Measurements from ENCODE around the gene GRAMD1B.
A peak's percentile ranks its signal among the peaks of the same experiment; 100 is the strongest.
"Not testable (repeated sequence)": the region's sequence is repeated elsewhere in the genome, so short reads cannot be mapped to it uniquely, and the experiment has no call there.

GRAMD1B gene

GRCh38 chr11:123451183-123451781 is 21.2 kb downstream of the GRAMD1B start:
- no peak for DNase-seq
- TF ChIP-seq, protein P1, sequence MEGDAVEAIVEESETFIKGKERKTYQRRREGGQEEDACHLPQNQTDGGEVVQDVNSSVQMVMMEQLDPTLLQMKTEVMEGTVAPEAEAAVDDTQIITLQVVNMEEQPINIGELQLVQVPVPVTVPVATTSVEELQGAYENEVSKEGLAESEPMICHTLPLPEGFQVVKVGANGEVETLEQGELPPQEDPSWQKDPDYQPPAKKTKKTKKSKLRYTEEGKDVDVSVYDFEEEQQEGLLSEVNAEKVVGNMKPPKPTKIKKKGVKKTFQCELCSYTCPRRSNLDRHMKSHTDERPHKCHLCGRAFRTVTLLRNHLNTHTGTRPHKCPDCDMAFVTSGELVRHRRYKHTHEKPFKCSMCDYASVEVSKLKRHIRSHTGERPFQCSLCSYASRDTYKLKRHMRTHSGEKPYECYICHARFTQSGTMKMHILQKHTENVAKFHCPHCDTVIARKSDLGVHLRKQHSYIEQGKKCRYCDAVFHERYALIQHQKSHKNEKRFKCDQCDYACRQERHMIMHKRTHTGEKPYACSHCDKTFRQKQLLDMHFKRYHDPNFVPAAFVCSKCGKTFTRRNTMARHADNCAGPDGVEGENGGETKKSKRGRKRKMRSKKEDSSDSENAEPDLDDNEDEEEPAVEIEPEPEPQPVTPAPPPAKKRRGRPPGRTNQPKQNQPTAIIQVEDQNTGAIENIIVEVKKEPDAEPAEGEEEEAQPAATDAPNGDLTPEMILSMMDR (IDR thresholded peaks at IDR 0.05), result no peak
- peaks cover 31% of the 10 kb centered on the region for H3K4me1 Mint-ChIP-seq
- no peak overlapping the region for H3K27ac Mint-ChIP-seq
- H3K4me3 Mint-ChIP-seq, result no peak overlapping the region
- no peaks in the 10 kb centered on the region for H3K9me3 Mint-ChIP-seq
- peaks cover 14% of the 10 kb centered on the region for H3K27me3 Mint-ChIP-seq (ENCODE audit: low read depth, poor library complexity)
- no peaks in the 10 kb centered on the region for H3K36me3 Mint-ChIP-seq (ENCODE audit: low read depth)

DNA sequence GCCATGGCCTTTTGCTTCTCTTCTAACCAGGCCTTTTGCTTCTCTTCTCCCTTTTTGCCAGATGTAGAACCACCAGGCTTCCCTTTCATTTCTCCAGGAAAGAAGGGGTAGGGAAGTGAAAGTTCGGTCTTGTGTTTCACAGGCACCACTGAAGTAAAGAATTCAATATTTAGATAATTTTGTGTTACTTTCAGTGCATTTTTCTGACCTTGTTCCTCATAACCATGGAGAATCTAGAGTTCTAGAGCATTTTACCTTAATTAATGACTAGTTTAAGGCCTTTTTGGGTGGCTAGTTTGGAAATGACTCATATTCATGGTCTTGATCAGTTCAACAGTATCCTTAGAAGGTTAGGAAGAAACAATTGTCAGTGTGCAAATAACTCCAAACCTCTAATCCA is 22.7 kb downstream of the GRAMD1B start:
- H3K9me3 Mint-ChIP-seq, result no peaks in the 10 kb centered on the region
- no peak overlapping the region for H3K4me3 Mint-ChIP-seq
- no peak overlapping the region for H3K27ac Mint-ChIP-seq
- H3K4me1 Mint-ChIP-seq, result peaks cover 16% of the 10 kb centered on the region
- DNase-seq, result no peak
- H3K27me3 Mint-ChIP-seq (ENCODE audit: low read depth, poor library complexity), result peaks cover 8% of the 10 kb centered on the region
- peaks cover 1% of the 10 kb centered on the region for H3K36me3 Mint-ChIP-seq (ENCODE audit: low read depth)
- TF ChIP-seq, protein P1 (IDR thresholded peaks at IDR 0.05), result no peak

- DNase-seq, result no peak
- Mint-ChIP-seq H3K4me3 (no peak overlapping the region), H3K27me3 (ENCODE audit: low read depth, poor library complexity) (peaks cover 5% of the 10 kb centered on the region), H3K4me1 (peaks cover 8% of the 10 kb centered on the region), H3K9me3 (no peaks in the 10 kb centered on the region), H3K36me3 (ENCODE audit: low read depth) (peaks cover 12% of the 10 kb centered on the region), H3K27ac (peak overlapping the region; percentile 31)
- TF ChIP-seq, protein P1 (IDR thresholded peaks at IDR 0.05), result no peak
Measured at GRCh38 chr11:123454060-123454651, 24.1 kb downstream of the GRAMD1B start.

- H3K27me3 Mint-ChIP-seq (ENCODE audit: low read depth, poor library complexity), result peaks cover 5% of the 10 kb centered on the region
- no peak overlapping the region for H3K27ac Mint-ChIP-seq
- no peaks in the 10 kb centered on the region for H3K9me3 Mint-ChIP-seq
- peaks cover 8% of the 10 kb centered on the region for H3K4me1 Mint-ChIP-seq
- TF ChIP-seq, protein P1 (IDR thresholded peaks at IDR 0.05), result no peak
- no peak overlapping the region for H3K4me3 Mint-ChIP-seq
- DNase-seq, result no peak
- H3K36me3 Mint-ChIP-seq (ENCODE audit: low read depth), result peaks cover 12% of the 10 kb centered on the region
Measured at GRCh38 chr11:123454796-123455195, 24.7 kb downstream of the GRAMD1B start.

DNA sequence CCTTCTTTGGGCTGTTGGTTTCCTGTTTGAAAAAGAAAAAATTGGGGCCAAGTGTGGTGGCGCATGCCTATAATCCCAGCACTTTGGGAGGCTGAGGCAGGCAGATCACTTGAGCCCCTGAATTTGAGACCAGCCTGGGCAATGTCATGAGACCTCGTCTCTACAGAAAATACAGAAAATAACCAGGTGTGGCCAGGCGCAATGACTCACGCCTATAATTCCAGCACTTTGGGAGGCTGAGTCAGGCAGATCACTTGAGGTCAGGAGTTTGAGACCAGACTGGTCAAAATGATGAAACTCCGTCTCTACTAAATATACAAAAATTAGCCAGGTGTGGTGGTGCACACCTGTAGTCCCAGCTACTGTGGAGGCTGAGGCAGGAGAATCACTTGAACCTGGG is 26.4 kb downstream of the GRAMD1B start:
- not testable (repeated sequence) for H3K4me1 Mint-ChIP-seq

DNA sequence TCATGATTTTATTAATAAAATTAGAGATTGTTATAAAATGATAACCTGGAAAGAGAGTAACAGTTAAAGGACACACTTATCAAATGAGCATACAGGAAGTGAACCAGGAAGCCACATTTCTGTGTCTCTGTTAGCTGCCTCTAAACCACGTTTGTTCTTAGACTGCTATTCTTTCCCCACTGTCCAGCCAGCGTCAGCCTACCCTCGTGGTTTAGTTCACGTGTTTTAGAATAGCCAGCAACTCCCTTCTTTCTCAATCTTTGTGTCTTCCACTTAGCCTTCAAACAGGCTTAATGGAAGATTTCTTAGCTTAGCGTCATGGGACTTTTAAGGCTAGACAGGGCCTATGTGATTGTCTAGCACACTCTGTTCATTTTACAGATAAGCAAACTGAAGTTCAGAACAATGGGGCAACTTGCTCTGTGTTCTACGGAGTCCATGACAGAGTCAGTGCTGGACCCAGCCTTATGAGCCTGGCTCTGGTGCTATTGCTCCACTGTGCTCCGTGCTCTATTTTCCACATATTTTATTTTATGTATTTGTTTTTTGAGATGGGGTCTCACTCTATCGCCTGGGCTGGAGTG is 27.2 kb downstream of the GRAMD1B start:
- TF ChIP-seq, protein P1 (IDR thresholded peaks at IDR 0.05), result no peak
- peaks cover 8% of the 10 kb centered on the region for H3K4me1 Mint-ChIP-seq
- H3K9me3 Mint-ChIP-seq, result no peaks in the 10 kb centered on the region
- no peak overlapping the region for H3K4me3 Mint-ChIP-seq
- DNase-seq, result no peak
- H3K36me3 Mint-ChIP-seq (ENCODE audit: low read depth), result peaks cover 12% of the 10 kb centered on the region
- H3K27ac Mint-ChIP-seq, result no peak overlapping the region
- H3K27me3 Mint-ChIP-seq (ENCODE audit: low read depth, poor library complexity), result no peaks in the 10 kb centered on the region

More for the DNA sequence above, 26.4 kb downstream of the GRAMD1B start:
- H3K9me3 Mint-ChIP-seq; H3K27ac Mint-ChIP-seq; DNase-seq; H3K4me3 Mint-ChIP-seq; H3K27me3 Mint-ChIP-seq (ENCODE audit: low read depth, poor library complexity): not testable (repeated sequence)
- peaks cover 12% of the 10 kb centered on the region for H3K36me3 Mint-ChIP-seq (ENCODE audit: low read depth)
